Stimulated activated effector memory CD8-positive, alpha-beta T cell treated with anti-CD3 and anti-CD28 coated beads, Interleukin-12 subunit alpha, Interleukin-12 subunit beta, amount 100 ng/mL, for 72 hours (primary cell): ENCODE results near the gene HOXC12.

Experiments used
- ATAC-seq: fragments of 150-1000 bp; cut with Tn5 transposase; 2 replicates; pipeline ENCODE4 v1.10.0; 2021
- DNase-seq, 2 donors: peaks; one replicate each; pipeline ENCODE4 v3.0.0; 2021 to 2022; ENCODE audit warnings: low spot score in 2 of 2
- H3K27ac Mint-ChIP-seq: one replicate; pipeline ENCODE4 v1.8.0; 2022; ENCODE audit warnings: mild to moderate bottlenecking, mixed read lengths
- H3K36me3 Mint-ChIP-seq: one replicate; pipeline ENCODE4 v1.8.0; 2022; ENCODE audit warnings: mild to moderate bottlenecking, mixed read lengths
- H3K4me1 Mint-ChIP-seq: one replicate; pipeline ENCODE4 v1.8.0; 2022; ENCODE audit warnings: mixed read lengths
- H3K4me3 Mint-ChIP-seq: one replicate; pipeline ENCODE4 v1.8.0; 2022; ENCODE audit warnings: mild to moderate bottlenecking, mixed read lengths
- H3K9me3 Mint-ChIP-seq: one replicate; pipeline ENCODE4 v1.8.0; 2022; ENCODE audit warnings: mixed read lengths

Gene HOXC12

GRCh38 chr12:53990311-53991076 is 35.8 kb downstream of the HOXC12 start:
- Mint-ChIP-seq H3K27ac (no peak overlapping the region), H3K9me3 (no peaks in the 10 kb centered on the region), H3K36me3 (peaks cover 6% of the 10 kb centered on the region), H3K4me3 (peak overlapping the region; percentile 28), H3K4me1 (peaks cover 56% of the 10 kb centered on the region)
- DNase-seq (no peak), ATAC-seq (no peak)

GRCh38 chr12:53991077-53991460 is 36.4 kb downstream of the HOXC12 start:
- DNase-seq (no peak), ATAC-seq (no peak)
- no peaks in the 10 kb centered on the region for H3K9me3 Mint-ChIP-seq
- H3K4me3 Mint-ChIP-seq = no peak overlapping the region
- H3K36me3 Mint-ChIP-seq = peaks cover 6% of the 10 kb centered on the region
- peaks cover 57% of the 10 kb centered on the region for H3K4me1 Mint-ChIP-seq
- no peak overlapping the region for H3K27ac Mint-ChIP-seq

GRCh38 chr12:53992377-53992889 is 37.7 kb downstream of the HOXC12 start:
- Mint-ChIP-seq H3K4me3 (no peak overlapping the region), H3K27ac (no peak overlapping the region), H3K36me3 (peaks cover 6% of the 10 kb centered on the region), H3K4me1 (peaks cover 64% of the 10 kb centered on the region), H3K9me3 (no peaks in the 10 kb centered on the region)
- ATAC-seq = no peak
- DNase-seq = no peak

GRCh38 chr12:53993162-53994008 is 38.7 kb downstream of the HOXC12 start:
- Mint-ChIP-seq H3K4me1 (peaks cover 70% of the 10 kb centered on the region), H3K27ac (peak overlapping the region; percentile 76), H3K36me3 (peaks cover 6% of the 10 kb centered on the region), H3K4me3 (peak overlapping the region; percentile 86), H3K9me3 (no peaks in the 10 kb centered on the region)
- ATAC-seq (no peak), DNase-seq (no peak)

GRCh38 chr12:53994009-53994263 is 39.2 kb downstream of the HOXC12 start:
- Mint-ChIP-seq H3K36me3 (peaks cover 6% of the 10 kb centered on the region), H3K27ac (peak overlapping the region; percentile 76), H3K9me3 (no peaks in the 10 kb centered on the region), H3K4me1 (peaks cover 71% of the 10 kb centered on the region), H3K4me3 (peak overlapping the region; percentile 86)
- ATAC-seq = no peak
- no peak for DNase-seq

GRCh38 chr12:53994264-53995001 is 39.7 kb downstream of the HOXC12 start:
- Mint-ChIP-seq H3K4me3 (peak overlapping the region; percentile 86), H3K4me1 (peaks cover 68% of the 10 kb centered on the region), H3K36me3 (peaks cover 6% of the 10 kb centered on the region), H3K27ac (peak overlapping the region; percentile 82), H3K9me3 (no peaks in the 10 kb centered on the region)
- ATAC-seq (no peak), DNase-seq (no peak)

GRCh38 chr12:53995002-53995377 is 40.3 kb downstream of the HOXC12 start:
- Mint-ChIP-seq H3K4me1 (peaks cover 68% of the 10 kb centered on the region), H3K4me3 (peak overlapping the region; percentile 86), H3K27ac (peak overlapping the region; percentile 82), H3K36me3 (peaks cover 6% of the 10 kb centered on the region), H3K9me3 (no peaks in the 10 kb centered on the region)
- no peak for ATAC-seq
- DNase-seq = no peak

GRCh38 chr12:53995378-53996239 is 40.9 kb downstream of the HOXC12 start:
- DNase-seq = no peak
- H3K27ac Mint-ChIP-seq = peak overlapping the region; percentile 82
- peak overlapping the region; percentile 86 for H3K4me3 Mint-ChIP-seq
- peaks cover 66% of the 10 kb centered on the region for H3K4me1 Mint-ChIP-seq
- peaks cover 6% of the 10 kb centered on the region for H3K36me3 Mint-ChIP-seq
- peak; percentile 42 for ATAC-seq
- no peaks in the 10 kb centered on the region for H3K9me3 Mint-ChIP-seq

- ATAC-seq = no peak
- no peak for DNase-seq
- Mint-ChIP-seq H3K4me3 (peak overlapping the region; percentile 86), H3K9me3 (no peaks in the 10 kb centered on the region), H3K27ac (peak overlapping the region; percentile 82), H3K36me3 (peaks cover 6% of the 10 kb centered on the region), H3K4me1 (peaks cover 59% of the 10 kb centered on the region)
These were observed 41.8 kb downstream of the HOXC12 start for GRCh38 chr12:53996240-53997203.

- DNase-seq (no peak), ATAC-seq (no peak)
- Mint-ChIP-seq H3K4me1 (peaks cover 61% of the 10 kb centered on the region), H3K36me3 (peaks cover 6% of the 10 kb centered on the region), H3K27ac (no peak overlapping the region), H3K9me3 (no peaks in the 10 kb centered on the region), H3K4me3 (peak overlapping the region; percentile 86)
These were observed 42.8 kb downstream of the HOXC12 start for GRCh38 chr12:53997204-53998109.

GRCh38 chr12:53998110-53998899 is 43.6 kb downstream of the HOXC12 start:
- H3K36me3 Mint-ChIP-seq = peaks cover 6% of the 10 kb centered on the region
- peaks cover 66% of the 10 kb centered on the region for H3K4me1 Mint-ChIP-seq
- no peak overlapping the region for H3K27ac Mint-ChIP-seq
- peak overlapping the region; percentile 86 for H3K4me3 Mint-ChIP-seq
- DNase-seq = no peak
- no peak for ATAC-seq
- H3K9me3 Mint-ChIP-seq = no peaks in the 10 kb centered on the region

- H3K27ac Mint-ChIP-seq = no peak overlapping the region
- peaks cover 3% of the 10 kb centered on the region for H3K36me3 Mint-ChIP-seq
- DNase-seq (no peak), ATAC-seq (no peak)
- no peak overlapping the region for H3K4me3 Mint-ChIP-seq
- H3K4me1 Mint-ChIP-seq = peaks cover 64% of the 10 kb centered on the region
- no peaks in the 10 kb centered on the region for H3K9me3 Mint-ChIP-seq
These were observed 44.2 kb downstream of the HOXC12 start for GRCh38 chr12:53998900-53999236.
